ENCODE data around the gene TNFRSF25. TPM values are rescaled to one million over a fixed set of nuclear protein-coding genes. Genes with fewer than 3 reads are reported as not detected.

The TNFRSF25 gene
- total RNA-seq, 1 donor from 2014 or later: 11.6 TPM

DNA sequence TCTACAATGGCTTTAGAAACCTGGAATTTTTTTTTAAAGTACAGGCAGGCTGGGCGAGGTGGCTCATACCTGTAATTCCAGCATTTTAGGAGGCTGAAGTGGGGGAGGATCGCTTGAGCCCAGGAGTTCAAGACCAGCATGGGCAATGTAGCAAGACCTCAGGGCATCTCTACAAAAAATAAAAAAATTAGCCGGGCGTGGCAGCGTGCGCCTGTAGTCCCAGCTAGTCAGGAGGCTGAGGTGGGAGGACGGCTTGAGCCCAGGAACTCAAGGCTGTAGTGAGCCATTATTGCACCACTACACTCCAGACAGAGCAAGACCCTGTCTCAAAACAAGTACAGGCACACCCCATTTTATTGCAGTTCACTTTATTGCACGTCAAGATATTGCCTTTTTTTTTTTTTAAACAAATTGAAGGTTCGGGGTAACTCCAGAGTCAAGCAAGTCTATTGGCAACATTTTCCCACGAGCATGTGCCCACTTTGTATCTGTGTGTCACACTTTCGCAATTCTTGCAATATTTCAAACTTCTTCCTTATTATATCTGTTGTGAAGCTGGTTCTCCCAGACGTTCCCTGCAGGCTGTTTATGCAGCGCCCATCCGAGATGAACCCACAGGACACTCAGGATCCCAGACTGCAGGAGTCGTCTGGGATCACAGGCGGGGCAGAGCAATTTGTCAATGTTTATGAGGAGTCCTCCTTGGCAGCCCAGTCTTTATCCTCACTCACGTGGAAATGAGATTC is 50.9 kb downstream of the TNFRSF25 start:
- DNase-seq: no peak

GRCh38 chr1:6414443-6414844 is 51.5 kb downstream of the TNFRSF25 start:
- DNase-seq: peak; percentile 14

- no peak for DNase-seq
Measured at GRCh38 chr1:6412896-6413295, 53.1 kb downstream of the TNFRSF25 start.

Small RNA genes within 50 kb of the gene (small RNA-seq; reads per million reads assigned to genes)
- gene MIR4252 (ENCODE audit: low replicate concordance): not detected

Other genes with a start within 250 kb of the TNFRSF25 start
- 32.3 TPM for gene ICMT, start 230.2 kb downstream of the TNFRSF25 start, total RNA-seq
- gene HES3, start 222.0 kb downstream of the TNFRSF25 start, total RNA-seq: not detected
- gene GPR153, start 205.1 kb downstream of the TNFRSF25 start, total RNA-seq: 17.4 TPM
- 10.0 TPM for gene ACOT7, start 72.4 kb downstream of the TNFRSF25 start, total RNA-seq
- 5.9 TPM for gene HES2, start 46.3 kb downstream of the TNFRSF25 start, total RNA-seq
- 6.4 TPM for gene ESPN, start 41.4 kb downstream of the TNFRSF25 start, total RNA-seq
- 14.3 TPM for gene PLEKHG5, start 25.5 kb upstream of the TNFRSF25 start, total RNA-seq
- gene NOL9, start 88.3 kb upstream of the TNFRSF25 start, total RNA-seq: 16.5 TPM
- 0.59 TPM for gene TAS1R1, start 89.1 kb upstream of the TNFRSF25 start, total RNA-seq
- 11.0 TPM for gene ZBTB48, start 113.8 kb upstream of the TNFRSF25 start, total RNA-seq
- gene KLHL21, start 136.7 kb upstream of the TNFRSF25 start, total RNA-seq: 17.8 TPM
- gene PHF13, start 147.6 kb upstream of the TNFRSF25 start, total RNA-seq: 19.5 TPM
- 22.1 TPM for gene THAP3, start 158.7 kb upstream of the TNFRSF25 start, total RNA-seq
- 33.0 TPM for gene DNAJC11, start 235.6 kb upstream of the TNFRSF25 start, total RNA-seq

All from skin of body (tissue), 3 donors.